NCI-H345 (cell line): ENCODE data around the gene GPD1L.
A peak's percentile ranks its signal among the peaks of the same experiment; 100 is the strongest.

Source experiments
- DNase-seq: peaks from one replicate; lab custom pipeline; 2025; lab: John Stamatoyannopoulos, UW

GPD1L gene

GRCh38 chr3:32137870-32138269 lies 31.4 kb downstream of the GPD1L start:
- DNase-seq = no peak

GRCh38 chr3:32138545-32139104 lies 32.2 kb downstream of the GPD1L start:
- no peak for DNase-seq

GRCh38 chr3:32140943-32141342 lies 34.5 kb downstream of the GPD1L start:
- DNase-seq = no peak

- peak; percentile 45 for DNase-seq
Measured at GRCh38 chr3:32143849-32144757, 37.7 kb downstream of the GPD1L start.

GRCh38 chr3:32146746-32147211 lies 40.4 kb downstream of the GPD1L start:
- DNase-seq = no peak

- DNase-seq = no peak
Measured at GRCh38 chr3:32147509-32147908, 41.1 kb downstream of the GPD1L start.

GRCh38 chr3:32147933-32148332 lies 41.5 kb downstream of the GPD1L start:
- DNase-seq = no peak

GRCh38 chr3:32148351-32148750 lies 41.9 kb downstream of the GPD1L start:
- no peak for DNase-seq

- no peak for DNase-seq
Measured at GRCh38 chr3:32153414-32154204, 47.2 kb downstream of the GPD1L start.

- no peak for DNase-seq
Measured at GRCh38 chr3:32154205-32154579, 47.8 kb downstream of the GPD1L start.

- DNase-seq = no peak
Measured at GRCh38 chr3:32155117-32155516, 48.7 kb downstream of the GPD1L start.

GRCh38 chr3:32157600-32158264 lies 51.3 kb downstream of the GPD1L start:
- DNase-seq = no peak

- DNase-seq = no peak
Measured at GRCh38 chr3:32160706-32161214, 54.3 kb downstream of the GPD1L start.

- no peak for DNase-seq
Measured at GRCh38 chr3:32165442-32165841, 59.0 kb downstream of the GPD1L start.

GRCh38 chr3:32166654-32167053 lies 60.2 kb downstream of the GPD1L start:
- no peak for DNase-seq

GRCh38 chr3:32172420-32172819 lies 66.0 kb downstream of the GPD1L start:
- DNase-seq = no peak

GRCh38 chr3:32175607-32176197 lies 69.3 kb downstream of the GPD1L start:
- DNase-seq = peak; percentile 60

GRCh38 chr3:32176989-32177701 lies 70.7 kb downstream of the GPD1L start:
- peak; percentile 43 for DNase-seq

GRCh38 chr3:32177702-32178198 lies 71.3 kb downstream of the GPD1L start:
- peak; percentile 55 for DNase-seq

- no peak for DNase-seq
Measured at GRCh38 chr3:32180141-32180784, 73.8 kb downstream of the GPD1L start.
